SK-N-MC (cell line): ENCODE data around the gene ANKRD26.

Source experiments
- DNase-seq: peaks from one replicate; pipeline ENCODE4 v3.0.0-alpha.2; 2011; ENCODE audit warnings: low read depth, low spot score
- H3K27ac ChIP-seq: fragments of 200-600 bp; sonication (generic); 2 replicates; pipeline ENCODE4 v1.5.1; 2016; ENCODE audit warnings: mixed run types
- H3K36me3 ChIP-seq: fragments of 200-600 bp; sonication (generic); 2 replicates; pipeline ENCODE4 v1.6.1; 2017; ENCODE audit warnings: antibody characterized with exemption, low read length, mixed read lengths; ENCODE audit not compliant: insufficient read depth
- H3K4me3 ChIP-seq: fragments of 200-600 bp; sonication (generic); 2 replicates; pipeline ENCODE4 v1.5.1; 2016
- H3K9ac ChIP-seq: fragments of 200-600 bp; sonication (generic); 2 replicates; pipeline ENCODE4 v1.8.0; 2017; ENCODE audit warnings: mixed run types, mixed read lengths; ENCODE audit not compliant: insufficient read length
- H3K9me3 ChIP-seq: fragments of 200-600 bp; sonication (generic); 2 replicates; pipeline ENCODE4 v1.6.1; 2017; ENCODE audit warnings: low read depth, mild to moderate bottlenecking, antibody characterized with exemption, low read length, moderate library complexity, mixed read lengths
- EZH2 ChIP-seq: fragments of 200-600 bp; sonication (generic); IDR thresholded peaks from one replicate; pipeline ENCODE4 v1.6.1; 2017; ENCODE audit warnings: antibody characterized with exemption
- FOXP2 ChIP-seq: optimal IDR thresholded peaks from 2 replicates; pipeline ENCODE3; 2011; ENCODE audit warnings: mild to moderate bottlenecking, moderate library complexity; ENCODE audit not compliant: insufficient read depth; ENCODE audit errors: extremely low read length, control extremely low read depth
- POLR2AphosphoS5 ChIP-seq: IDR thresholded peaks from 2 replicates; pipeline ENCODE4 v1.6.1; 2012; ENCODE audit warnings: mild to moderate bottlenecking, low read depth, low read length, borderline replicate concordance

The ANKRD26 gene

DNA sequence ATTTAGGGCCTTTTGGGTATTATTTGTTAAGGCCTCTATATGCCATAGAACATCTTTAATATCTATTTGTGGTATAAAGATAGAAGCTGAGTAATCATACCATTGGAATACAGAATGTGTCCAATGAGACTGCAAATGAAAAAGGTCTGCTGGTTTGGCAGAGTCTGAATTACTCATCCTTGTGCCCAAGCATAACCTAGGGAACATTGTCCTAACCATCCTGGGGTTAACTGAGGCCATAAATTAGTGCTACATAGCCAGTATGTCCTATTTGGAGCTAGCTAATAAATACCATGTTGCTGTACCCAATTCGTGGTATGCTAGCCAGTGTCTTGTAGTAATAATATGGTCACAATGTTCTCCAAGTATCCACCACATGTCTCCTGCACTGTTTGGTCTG is 117.1 kb downstream of the ANKRD26 start:
- Histone ChIP-seq H3K36me3 (no peaks in the 10 kb centered on the region), H3K9me3 (no peaks in the 10 kb centered on the region), H3K4me3 (no peak overlapping the region), H3K9ac (no peak overlapping the region), H3K27ac (no peak overlapping the region)
- DNase-seq: no peak
- no peak for TF ChIP-seq POLR2AphosphoS5
- no peak for TF ChIP-seq EZH2
- no peak for TF ChIP-seq FOXP2

DNA sequence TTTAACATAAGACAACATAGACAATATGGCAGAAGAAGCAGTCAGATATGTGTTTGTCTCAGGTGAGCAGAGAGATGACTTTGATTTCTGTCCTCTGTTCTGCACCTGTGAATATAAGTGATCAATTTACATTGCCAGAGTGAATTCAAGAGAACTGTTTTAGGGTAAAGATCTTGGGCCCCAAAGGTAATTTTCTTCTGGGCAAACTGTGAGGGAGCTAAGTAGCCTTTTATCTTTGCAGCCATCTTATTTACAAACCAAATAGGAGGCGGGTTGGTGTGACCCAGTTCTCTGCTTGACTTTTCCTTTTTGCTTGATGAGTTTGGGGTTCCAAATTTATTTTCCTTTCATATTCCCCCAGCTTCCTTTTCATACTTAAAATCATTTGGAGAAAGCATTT is 118.2 kb downstream of the ANKRD26 start:
- TF ChIP-seq FOXP2: no peak
- no peak for TF ChIP-seq POLR2AphosphoS5
- TF ChIP-seq EZH2: no peak

DNA sequence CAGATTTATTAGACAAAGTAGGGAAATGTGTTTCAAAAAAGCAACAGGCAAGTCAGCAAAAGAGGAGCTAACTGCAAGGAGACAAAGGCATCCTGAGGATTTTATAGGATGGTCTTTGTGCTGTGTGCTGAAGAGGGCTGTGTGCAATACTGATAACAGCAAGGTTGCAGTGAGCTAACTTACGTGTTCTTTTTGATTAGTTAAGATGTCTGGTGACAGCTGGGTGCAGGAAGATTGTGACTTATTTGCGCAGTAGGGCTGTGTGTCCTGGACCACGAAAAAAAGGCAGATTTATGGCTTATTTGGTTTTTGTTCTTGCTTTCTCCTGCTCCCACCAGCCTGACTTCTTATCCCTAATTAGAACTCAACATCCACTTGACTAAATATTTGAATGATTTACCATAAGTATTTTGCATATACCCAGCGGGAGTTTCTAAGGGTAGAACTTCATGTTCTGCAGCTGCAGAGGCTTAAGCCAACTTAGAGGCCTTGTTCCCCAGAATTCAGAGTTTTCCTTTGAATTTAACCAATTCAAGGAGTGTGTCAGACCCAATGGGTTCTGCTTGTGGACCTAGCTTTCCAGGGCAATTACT is 119.0 kb downstream of the ANKRD26 start:
- H3K36me3 ChIP-seq: no peaks in the 10 kb centered on the region
- no peak for TF ChIP-seq EZH2
- TF ChIP-seq POLR2AphosphoS5: no peak
- H3K9ac ChIP-seq: no peak overlapping the region
- no peak overlapping the region for H3K27ac ChIP-seq
- no peaks in the 10 kb centered on the region for H3K9me3 ChIP-seq
- no peak overlapping the region for H3K4me3 ChIP-seq
- DNase-seq: no peak

More for the DNA sequence above, 118.2 kb downstream of the ANKRD26 start:
- Histone ChIP-seq H3K36me3 (no peaks in the 10 kb centered on the region), H3K9me3 (no peaks in the 10 kb centered on the region), H3K27ac (no peak overlapping the region), H3K4me3 (no peak overlapping the region), H3K9ac (no peak overlapping the region)
- no peak for DNase-seq

DNA sequence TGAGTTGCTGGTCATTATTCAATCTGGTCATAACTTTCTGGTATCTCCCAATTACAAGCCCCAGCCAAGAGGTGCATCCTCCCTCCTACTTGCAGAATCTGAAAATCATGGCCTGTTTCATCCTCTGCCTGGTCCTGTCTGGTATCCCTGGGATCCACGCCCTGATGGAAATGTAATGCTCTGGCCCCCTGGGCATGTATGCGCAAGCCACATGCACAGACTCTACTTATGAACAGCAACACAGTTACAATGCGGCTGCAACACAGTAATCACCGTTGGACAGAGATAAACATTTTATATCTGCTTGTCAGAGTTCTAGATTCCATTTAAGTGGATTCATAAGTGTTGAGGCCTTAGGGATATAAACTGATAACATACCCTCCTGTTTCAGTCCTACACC is 121.8 kb downstream of the ANKRD26 start:
- no peaks in the 10 kb centered on the region for H3K9me3 ChIP-seq
- TF ChIP-seq POLR2AphosphoS5 (no peak), FOXP2 (no peak), EZH2 (no peak)
- no peak overlapping the region for H3K27ac ChIP-seq
- no peak for DNase-seq
- no peak overlapping the region for H3K4me3 ChIP-seq
- no peak overlapping the region for H3K9ac ChIP-seq
- H3K36me3 ChIP-seq: no peaks in the 10 kb centered on the region

DNA sequence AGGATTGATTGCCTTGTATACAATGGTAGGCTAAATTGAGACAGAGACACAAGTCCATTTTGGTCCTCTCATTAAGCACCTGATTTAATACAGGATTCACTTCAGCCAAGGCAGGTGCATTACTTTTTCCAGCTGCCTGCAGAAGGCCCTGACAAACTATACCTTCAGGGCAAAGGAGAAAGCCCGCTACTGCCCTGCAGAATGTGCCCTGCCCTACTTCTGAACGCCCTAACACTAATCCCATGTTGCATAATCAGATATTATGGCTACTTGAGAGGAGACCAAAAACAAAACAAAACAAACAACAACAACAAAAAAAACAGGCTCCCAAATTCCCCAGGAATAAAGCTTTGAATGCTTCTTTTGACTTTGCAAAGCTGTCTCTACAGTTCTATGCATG is 122.7 kb downstream of the ANKRD26 start:
- TF ChIP-seq POLR2AphosphoS5 (no peak), EZH2 (no peak), FOXP2 (no peak)
- no peaks in the 10 kb centered on the region for H3K36me3 ChIP-seq
- no peak for DNase-seq
- no peaks in the 10 kb centered on the region for H3K9me3 ChIP-seq
- no peak overlapping the region for H3K4me3 ChIP-seq
- H3K9ac ChIP-seq: no peak overlapping the region
- no peak overlapping the region for H3K27ac ChIP-seq

DNA sequence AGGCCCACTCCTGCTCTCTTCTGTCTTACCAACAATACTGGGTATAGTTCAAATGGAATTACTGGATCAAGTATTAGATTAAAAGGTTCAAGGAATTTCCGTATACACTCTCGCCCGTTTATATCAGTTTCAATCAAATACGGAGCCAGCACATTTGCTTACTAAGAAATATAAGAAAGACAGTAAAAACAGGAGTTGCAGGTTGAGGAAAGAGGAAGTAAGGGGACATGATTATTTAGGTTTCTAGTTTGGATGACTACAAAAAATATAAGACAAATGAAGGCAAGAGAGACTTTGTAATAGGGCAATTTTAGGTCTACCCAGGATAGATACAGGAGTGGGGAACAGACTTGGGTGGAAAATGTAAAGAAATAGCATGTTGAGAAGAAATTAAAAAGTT is 129.6 kb downstream of the ANKRD26 start:
- no peak for DNase-seq
- H3K9me3 ChIP-seq: no peaks in the 10 kb centered on the region

DNA sequence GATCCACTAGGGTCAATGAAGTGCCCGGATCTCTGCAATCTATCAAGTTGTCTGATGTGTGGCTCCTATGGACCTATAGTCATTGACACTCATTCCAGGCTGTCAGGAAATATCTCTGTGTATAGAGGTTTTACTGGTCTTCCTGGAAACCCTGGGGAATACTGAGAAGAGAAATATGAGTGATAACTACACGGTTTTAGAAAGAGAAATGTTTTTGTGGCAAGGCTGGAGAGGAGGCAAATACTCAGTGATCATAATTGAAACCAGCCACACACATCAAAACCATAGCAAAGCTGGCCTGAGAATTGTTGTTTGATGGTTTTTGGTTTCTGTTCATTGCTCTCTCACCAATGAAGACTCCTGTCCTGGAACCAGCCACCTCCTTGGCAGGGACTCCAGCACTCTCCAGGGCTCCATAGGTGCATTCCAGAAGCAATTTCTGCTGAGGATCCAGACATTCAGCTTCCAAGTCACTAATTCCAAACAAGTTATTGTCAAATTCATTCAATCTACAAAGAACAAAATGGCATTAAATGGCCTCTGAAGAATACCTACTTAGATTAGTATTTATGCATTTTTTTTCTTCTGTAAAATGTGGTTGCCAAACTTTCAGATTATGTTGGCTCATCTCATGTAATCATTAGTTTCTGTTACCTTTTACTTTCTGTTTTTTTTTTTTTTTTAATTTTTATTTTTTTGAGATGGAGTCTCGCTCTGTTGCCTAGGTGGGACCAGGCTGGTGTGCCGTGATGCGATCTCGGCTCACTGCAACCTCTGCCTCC is 131.0 kb downstream of the ANKRD26 start:
- TF ChIP-seq EZH2 (no peak), POLR2AphosphoS5 (no peak), FOXP2 (no peak)
- H3K27ac ChIP-seq: no peak overlapping the region
- DNase-seq: no peak
- H3K36me3 ChIP-seq: no peaks in the 10 kb centered on the region
- H3K9me3 ChIP-seq: no peaks in the 10 kb centered on the region
- no peak overlapping the region for H3K4me3 ChIP-seq
- no peak overlapping the region for H3K9ac ChIP-seq

More for the DNA sequence above, 129.6 kb downstream of the ANKRD26 start:
- Histone ChIP-seq H3K4me3 (no peak overlapping the region), H3K36me3 (no peaks in the 10 kb centered on the region), H3K27ac (no peak overlapping the region), H3K9ac (no peak overlapping the region)
- TF ChIP-seq POLR2AphosphoS5 (no peak), EZH2 (no peak), FOXP2 (no peak)

DNA sequence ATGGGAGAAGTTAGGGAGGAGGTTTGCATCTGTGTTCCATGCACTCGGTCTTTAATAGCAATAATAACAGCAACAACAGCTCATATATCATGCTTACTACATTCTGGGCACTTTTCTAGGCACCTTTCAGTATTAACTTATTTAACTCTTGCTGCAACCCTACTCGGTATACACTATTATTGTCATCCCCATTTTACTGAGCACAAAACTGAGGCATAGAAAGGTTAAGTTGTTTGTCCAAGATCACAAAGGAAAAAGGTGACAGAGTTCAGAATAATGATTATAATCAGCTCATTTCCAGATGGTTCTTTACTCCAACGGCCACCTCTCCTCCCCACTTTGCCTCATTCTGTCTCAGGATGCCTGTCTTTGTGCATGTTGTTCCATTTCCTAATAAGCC is 137.5 kb downstream of the ANKRD26 start:
- H3K36me3 ChIP-seq: no peaks in the 10 kb centered on the region
- H3K4me3 ChIP-seq: no peak overlapping the region
- H3K9ac ChIP-seq: no peak overlapping the region
- DNase-seq: no peak
- no peaks in the 10 kb centered on the region for H3K9me3 ChIP-seq
- H3K27ac ChIP-seq: no peak overlapping the region
- no peak for TF ChIP-seq EZH2
- no peak for TF ChIP-seq FOXP2
- no peak for TF ChIP-seq POLR2AphosphoS5

DNA sequence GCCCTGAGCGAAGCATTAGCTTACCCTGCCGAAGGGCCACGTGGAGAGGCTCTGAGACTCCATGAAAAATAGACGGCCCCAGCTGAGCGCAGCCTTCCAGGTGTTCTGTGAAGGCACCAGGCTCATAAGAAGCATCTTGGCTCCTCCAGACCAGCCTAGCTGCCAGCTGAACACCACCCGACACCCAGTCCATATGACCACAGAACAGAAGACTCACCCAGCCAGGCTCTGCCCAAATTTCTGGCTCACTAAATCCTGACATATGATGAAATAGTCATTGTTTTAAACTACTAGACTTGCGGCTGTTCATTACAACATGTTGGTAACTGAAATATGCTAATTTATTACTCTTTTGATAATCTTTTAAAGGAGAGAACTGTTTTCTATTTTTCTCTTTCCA is 140.0 kb downstream of the ANKRD26 start:
- H3K27ac ChIP-seq: no peak overlapping the region
- no peaks in the 10 kb centered on the region for H3K36me3 ChIP-seq
- DNase-seq: no peak
- H3K9ac ChIP-seq: no peak overlapping the region
- H3K9me3 ChIP-seq: no peaks in the 10 kb centered on the region
- no peak overlapping the region for H3K4me3 ChIP-seq
- TF ChIP-seq FOXP2 (no peak), POLR2AphosphoS5 (no peak), EZH2 (no peak)

DNA sequence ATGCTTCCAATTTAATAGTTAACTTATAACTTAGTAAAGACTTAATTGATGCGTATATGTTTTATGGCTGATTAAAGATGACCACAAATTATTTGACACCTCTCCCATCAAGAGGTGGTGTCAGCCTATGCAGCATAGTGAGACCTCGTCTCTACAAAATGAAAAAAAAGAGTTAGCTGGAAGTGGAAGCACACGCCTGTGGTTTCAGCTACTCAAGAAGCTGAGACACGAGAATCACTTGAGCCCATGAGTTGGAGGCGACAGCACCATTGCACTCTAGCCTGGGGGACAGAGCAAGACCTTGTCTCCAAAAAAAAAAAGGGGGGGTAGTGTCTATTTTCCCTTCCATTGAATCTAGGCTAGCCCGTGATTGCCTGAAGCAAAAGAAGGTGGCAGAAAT is 140.5 kb downstream of the ANKRD26 start:
- no peak for DNase-seq
- H3K27ac ChIP-seq: no peak overlapping the region
- no peak overlapping the region for H3K9ac ChIP-seq
- no peaks in the 10 kb centered on the region for H3K9me3 ChIP-seq
- TF ChIP-seq POLR2AphosphoS5 (no peak), FOXP2 (no peak), EZH2 (no peak)
- H3K4me3 ChIP-seq: no peak overlapping the region
- H3K36me3 ChIP-seq: no peaks in the 10 kb centered on the region
